K562 (cell line): ENCODE results near the gene COL5A1. TPM values are rescaled to one million over a fixed set of nuclear protein-coding genes. Genes with fewer than 3 reads are reported as not detected.

Experiments used
- ATAC-seq: fragments of 200-7000 bp; cut with Tn5 transposase; 3 replicates; pipeline ENCODE4 v1.9.1; 2020; ENCODE audit warnings: moderate library complexity
- BruUV-seq: library from RNA; stranded (reverse); fragments of 400-500 nt; replicated peaks from 2 replicates; lab custom pipeline; 2021; lab: Mats Ljungman, UMichigan
- CTCF ChIA-PET: fragments of 300-600 bp; formaldehyde crosslinking; extraction: SDS; loops from one replicate; lab custom pipeline; 2021; ENCODE audit warnings: low intra/inter-chr PET ratio; lab: Yijun Ruan, JAX
- POLR2A ChIA-PET: fragments of 300-600, 350-650 bp; sonication (Branson Sonifier 250); formaldehyde crosslinking; extraction: SDS; loops from one replicate; lab custom pipeline; 2021; ENCODE audit warnings: antibody characterized with exemption, inconsistent platforms; lab: Yijun Ruan, JAX
- DNase-seq, 4 experiments: peaks; one replicate each; pipeline versions ENCODE4 v3.0.0 to v3.0.0-alpha.2; 2011 to 2018; ENCODE audit warnings: low spot score in 3 of 4, mixed read lengths in 3 of 4; ENCODE audit errors: extremely low read depth in 1 of 4
- FAIRE-seq: peaks from 2 replicates; lab custom pipeline; 2011; peaks lifted over from hg19 to GRCh38; lab: Jason Lieb, UNC
- H2AFZ ChIP-seq: 2 replicates; pipeline ENCODE4 v1.6.0; 2011; ENCODE audit warnings: low read depth, low read length, control low read depth, inconsistent platforms
- H3K27ac ChIP-seq: fragments of 200-600 bp; 3 replicates; pipeline ENCODE4 v1.8.0; 2011; ENCODE audit warnings: low read depth, mild to moderate bottlenecking, control low read depth, inconsistent platforms, low read length, moderate library complexity, mixed read lengths; ENCODE audit errors: extremely low read depth
- H3K27me3 ChIP-seq, 2 experiments: fragments of 300-600 bp in 1 of 2; 2 replicates in 1 of 2; 3 replicates in 1 of 2; pipeline versions ENCODE4 v1.6.0 to v1.8.0; 2011; ENCODE audit warnings: inconsistent platforms in 2 of 2, low read length in 2 of 2, mild to moderate bottlenecking in 1 of 2, mixed read lengths in 1 of 2, moderate library complexity in 1 of 2; ENCODE audit not compliant: control insufficient read depth in 2 of 2, insufficient read depth in 2 of 2
- H3K36me3 ChIP-seq: fragments of 300-600 bp; 3 replicates; pipeline ENCODE4 v1.8.0; 2011; ENCODE audit warnings: mild to moderate bottlenecking, low read length, inconsistent platforms; ENCODE audit not compliant: control insufficient read depth, insufficient read depth
- H3K4me1 ChIP-seq, 2 experiments: fragments of 200-600 bp in 1 of 2; replicated peaks in 1 of 2; 2 replicates in 1 of 2; 3 replicates in 1 of 2; pipeline versions ENCODE4 v1.5.1 to v1.8.0; 2011; ENCODE audit warnings: inconsistent platforms in 2 of 2, low read length in 2 of 2, mild to moderate bottlenecking in 1 of 2, mixed read lengths in 1 of 2, moderate library complexity in 1 of 2; ENCODE audit not compliant: control insufficient read depth in 2 of 2, insufficient read depth in 2 of 2
- H3K4me2 ChIP-seq: 2 replicates; pipeline ENCODE4 v1.6.1; 2011; ENCODE audit warnings: low read length, control low read depth, inconsistent platforms, mixed read lengths; ENCODE audit not compliant: insufficient read depth
- H3K4me3 ChIP-seq: fragments of 200-600 bp; sonication (generic), shearing (Covaris generic); 2 replicates; pipeline ENCODE4 v1.5.1; 2016; ENCODE audit warnings: control low read depth, inconsistent platforms
- H3K79me2 ChIP-seq: fragments of 200-600 bp; 3 replicates; pipeline ENCODE4 v1.8.0; 2011; ENCODE audit warnings: low read length, inconsistent platforms; ENCODE audit not compliant: control insufficient read depth, insufficient read depth
- H3K9ac ChIP-seq, 2 experiments: 2 replicates each; pipeline versions ENCODE4 v1.6.0 to v1.6.1; 2011; ENCODE audit warnings: low read depth in 2 of 2, low read length in 2 of 2, control low read depth in 1 of 2, inconsistent platforms in 1 of 2, mild to moderate bottlenecking in 1 of 2, mixed read lengths in 1 of 2; ENCODE audit not compliant: insufficient read depth in 1 of 2
- H3K9me1 ChIP-seq: one replicate; pipeline ENCODE4 v1.6.0; 2011; ENCODE audit warnings: inconsistent platforms, mild to moderate bottlenecking, low read length, moderate library complexity; ENCODE audit not compliant: control insufficient read depth, insufficient read depth
- H3K9me3 ChIP-seq: replicated peaks from 2 replicates; pipeline ENCODE4 v1.5.1; 2011; ENCODE audit warnings: low read depth, low read length, inconsistent platforms; ENCODE audit not compliant: control insufficient read depth, insufficient read depth
- H4K20me1 ChIP-seq: replicated peaks from 2 replicates; pipeline ENCODE4 v1.6.1; 2011; ENCODE audit warnings: low read length, inconsistent platforms, mixed read lengths; ENCODE audit not compliant: control insufficient read depth, insufficient read depth
- NFE2L1 ChIP-seq: fragments of 450-650 bp; IDR thresholded peaks from 2 replicates; pipeline ENCODE4 v1.6.1; 2016; ENCODE audit warnings: missing genetic modification characterization, low read depth, mild to moderate bottlenecking, missing compliant biosample characterization, moderate library complexity, borderline replicate concordance
- SMAD2 ChIP-seq: fragments of 150-350 bp; IDR thresholded peaks from 2 replicates; pipeline ENCODE4 v1.6.1; 2014; ENCODE audit warnings: low read depth, mild to moderate bottlenecking, low read length
- SMC3 ChIP-seq: conservative IDR thresholded peaks from 2 replicates; pipeline ENCODE4 v1.6.1; 2011; ENCODE audit warnings: low read depth, low read length, improper control_type of control experiment; ENCODE audit not compliant: insufficient read depth
- U2AF1 ChIP-seq: fragments of 200-400 bp; formaldehyde crosslinking; optimal IDR thresholded peaks from 2 replicates; pipeline ENCODE3; 2017; ENCODE audit warnings: mild to moderate bottlenecking, low read depth, low read length, moderate library complexity
- ZNF324 ChIP-seq: fragments of 250-450 bp; sonication (Bioruptor Pico); IDR thresholded peaks from 2 replicates; pipeline ENCODE4 v1.4.0; 2020; ENCODE audit warnings: mild to moderate bottlenecking
- WGBS: fragments of 100-300 bp; shearing (Covaris generic); methylation state at CpG from one replicate; pipeline ENCODE4 v1.1.6; 2016; ENCODE audit warnings: low coverage, mixed read lengths; ENCODE audit not compliant: insufficient coverage; ENCODE audit errors: missing lambda C conversion rate; 5-methylcytosine and 5-hydroxymethylcytosine counted together
- in situ Hi-C: fragments of 300-500 bp; cut with MboI; formaldehyde crosslinking; loops from 4 replicates; pipeline ENCODE4 v1.15.0; 2018; ENCODE audit warnings: inconsistent platforms, mixed read lengths
- intact Hi-C: fragments of 100-400 bp; cut with micrococcal nuclease; formaldehyde crosslinking; loops from 2 replicates; pipeline ENCODE4 v1.14.2; 2022
- polyA plus RNA-seq, 8 experiments: library from polyadenylated mRNA; depleted of rRNA in 4 of 8; stranded (reverse) in 5 of 8; unstranded in 3 of 8; fragments of >200 nt; fragmentation: Nextera tagmentation in 2 of 8; fragmentation: Illumina TruSeq in 1 of 8; extraction: Ambion mirVana in 2 of 8; extraction: Trizol in 1 of 8; gene quantifications; 2 replicates each; pipeline versions ENCODE4 v1.2.1 to v1.2.3, GENCODE V29; 2011 to 2014; ENCODE audit warnings: inconsistent platforms in 1 of 8, missing spikeins in 1 of 8
- total RNA-seq, 7 experiments: library from RNA; depleted of rRNA in 6 of 7; stranded (reverse); fragments of >200 nt in 6 of 7; fragmentation: Illumina TruSeq in 2 of 7; extraction: Trizol in 2 of 7; gene quantifications; 2 replicates each; pipeline versions ENCODE4 v1.2.1 to v1.2.3, GENCODE V29; 2011 to 2021; ENCODE audit warnings: low replicate concordance in 1 of 7
- TF ChIP-seq, protein P1 (sequence below): sonication (generic); formaldehyde crosslinking; IDR thresholded peaks from 2 replicates; pipeline ENCODE4 v1.8.0; 2022; ENCODE audit warnings: mild to moderate bottlenecking, missing genetic modification reagents
- TF ChIP-seq, protein P2 (sequence below): fragments of 450-650 bp; IDR thresholded peaks from 2 replicates; pipeline ENCODE4 v1.6.1; 2016; ENCODE audit warnings: borderline replicate concordance
- TF ChIP-seq, protein P3 (sequence below): fragments of 450-650 bp; IDR thresholded peaks from 2 replicates; pipeline ENCODE4 v1.6.1; 2016; ENCODE audit warnings: mild to moderate bottlenecking

COL5A1 gene
- total and polyA plus RNA-seq, 9 of the 15 experiments (the other 6 are each of a cell fraction or from before 2014, with no cell fraction given) = under 0.01 to 0.13 (median 0.04) TPM; not detected in 6

DNA sequence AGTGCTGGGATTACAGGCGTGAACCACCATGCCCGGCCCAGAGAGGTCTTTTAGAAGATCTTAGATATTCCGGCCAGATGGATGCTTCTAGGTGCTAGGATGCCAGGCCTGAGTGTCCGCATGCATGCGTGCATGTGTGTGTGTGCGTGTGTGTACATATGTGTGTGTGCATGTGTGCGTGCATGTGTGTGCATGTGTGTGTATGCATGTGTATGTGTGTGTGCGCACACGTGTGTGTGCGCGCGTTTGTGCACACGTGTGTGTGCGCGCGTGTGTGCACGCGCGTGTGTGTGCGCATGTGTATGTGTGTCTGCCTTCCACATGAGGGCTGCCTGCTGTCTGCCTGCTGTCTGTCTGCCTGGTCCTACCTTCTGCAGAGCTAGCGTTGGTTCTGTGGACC lies 151.0 kb downstream of the COL5A1 start:
- no TSS peak for BruUV-seq
- H3K4me1 ChIP-seq = no peaks in the 10 kb centered on the region
- TF ChIP-seq U2AF1 (no peak), SMAD2 (no peak), ZNF324 (CRISPR knock-in tag) (no peak), NFE2L1 (no peak), SMC3 (no peak)
- TF ChIP-seq, protein P1, sequence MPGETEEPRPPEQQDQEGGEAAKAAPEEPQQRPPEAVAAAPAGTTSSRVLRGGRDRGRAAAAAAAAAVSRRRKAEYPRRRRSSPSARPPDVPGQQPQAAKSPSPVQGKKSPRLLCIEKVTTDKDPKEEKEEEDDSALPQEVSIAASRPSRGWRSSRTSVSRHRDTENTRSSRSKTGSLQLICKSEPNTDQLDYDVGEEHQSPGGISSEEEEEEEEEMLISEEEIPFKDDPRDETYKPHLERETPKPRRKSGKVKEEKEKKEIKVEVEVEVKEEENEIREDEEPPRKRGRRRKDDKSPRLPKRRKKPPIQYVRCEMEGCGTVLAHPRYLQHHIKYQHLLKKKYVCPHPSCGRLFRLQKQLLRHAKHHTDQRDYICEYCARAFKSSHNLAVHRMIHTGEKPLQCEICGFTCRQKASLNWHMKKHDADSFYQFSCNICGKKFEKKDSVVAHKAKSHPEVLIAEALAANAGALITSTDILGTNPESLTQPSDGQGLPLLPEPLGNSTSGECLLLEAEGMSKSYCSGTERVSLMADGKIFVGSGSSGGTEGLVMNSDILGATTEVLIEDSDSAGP (CRISPR knock-in tag) = no peak
- TF ChIP-seq, protein P2, sequence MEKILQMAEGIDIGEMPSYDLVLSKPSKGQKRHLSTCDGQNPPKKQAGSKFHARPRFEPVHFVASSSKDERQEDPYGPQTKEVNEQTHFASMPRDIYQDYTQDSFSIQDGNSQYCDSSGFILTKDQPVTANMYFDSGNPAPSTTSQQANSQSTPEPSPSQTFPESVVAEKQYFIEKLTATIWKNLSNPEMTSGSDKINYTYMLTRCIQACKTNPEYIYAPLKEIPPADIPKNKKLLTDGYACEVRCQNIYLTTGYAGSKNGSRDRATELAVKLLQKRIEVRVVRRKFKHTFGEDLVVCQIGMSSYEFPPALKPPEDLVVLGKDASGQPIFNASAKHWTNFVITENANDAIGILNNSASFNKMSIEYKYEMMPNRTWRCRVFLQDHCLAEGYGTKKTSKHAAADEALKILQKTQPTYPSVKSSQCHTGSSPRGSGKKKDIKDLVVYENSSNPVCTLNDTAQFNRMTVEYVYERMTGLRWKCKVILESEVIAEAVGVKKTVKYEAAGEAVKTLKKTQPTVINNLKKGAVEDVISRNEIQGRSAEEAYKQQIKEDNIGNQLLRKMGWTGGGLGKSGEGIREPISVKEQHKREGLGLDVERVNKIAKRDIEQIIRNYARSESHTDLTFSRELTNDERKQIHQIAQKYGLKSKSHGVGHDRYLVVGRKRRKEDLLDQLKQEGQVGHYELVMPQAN = no peak
- TF ChIP-seq, protein P3, sequence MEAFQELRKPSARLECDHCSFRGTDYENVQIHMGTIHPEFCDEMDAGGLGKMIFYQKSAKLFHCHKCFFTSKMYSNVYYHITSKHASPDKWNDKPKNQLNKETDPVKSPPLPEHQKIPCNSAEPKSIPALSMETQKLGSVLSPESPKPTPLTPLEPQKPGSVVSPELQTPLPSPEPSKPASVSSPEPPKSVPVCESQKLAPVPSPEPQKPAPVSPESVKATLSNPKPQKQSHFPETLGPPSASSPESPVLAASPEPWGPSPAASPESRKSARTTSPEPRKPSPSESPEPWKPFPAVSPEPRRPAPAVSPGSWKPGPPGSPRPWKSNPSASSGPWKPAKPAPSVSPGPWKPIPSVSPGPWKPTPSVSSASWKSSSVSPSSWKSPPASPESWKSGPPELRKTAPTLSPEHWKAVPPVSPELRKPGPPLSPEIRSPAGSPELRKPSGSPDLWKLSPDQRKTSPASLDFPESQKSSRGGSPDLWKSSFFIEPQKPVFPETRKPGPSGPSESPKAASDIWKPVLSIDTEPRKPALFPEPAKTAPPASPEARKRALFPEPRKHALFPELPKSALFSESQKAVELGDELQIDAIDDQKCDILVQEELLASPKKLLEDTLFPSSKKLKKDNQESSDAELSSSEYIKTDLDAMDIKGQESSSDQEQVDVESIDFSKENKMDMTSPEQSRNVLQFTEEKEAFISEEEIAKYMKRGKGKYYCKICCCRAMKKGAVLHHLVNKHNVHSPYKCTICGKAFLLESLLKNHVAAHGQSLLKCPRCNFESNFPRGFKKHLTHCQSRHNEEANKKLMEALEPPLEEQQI = no peak
- TF ChIP-seq, all 486 proteins: peak for 0
- no peaks in the 10 kb centered on the region for H3K79me2 ChIP-seq
- H4K20me1 ChIP-seq = no peaks in the 10 kb centered on the region
- no peak overlapping the region for H2AFZ ChIP-seq
- CTCF ChIA-PET = no interaction called here
- FAIRE-seq = no peak
- no peak for DNase-seq
- no peak overlapping the region for H3K4me2 ChIP-seq
- no peak overlapping the region for H3K9ac ChIP-seq
- no peaks in the 10 kb centered on the region for H3K36me3 ChIP-seq
- POLR2A ChIA-PET = interaction anchor here (0.7 kb wide), 1 partner anchor 582 kb away, joined by 3 read pairs; no protein-coding TSS in a partner anchor
- 2% methylated on average over 7 of the region's 21 CpGs for WGBS
- no peak overlapping the region for H3K4me3 ChIP-seq
- in situ Hi-C loops = no loop called here
- no peak overlapping the region for H3K27ac ChIP-seq
- H3K27me3 ChIP-seq = peaks cover 13 to 38% of the 10 kb centered on the region in 2 experiments
- no peak for ATAC-seq
- no peaks in the 10 kb centered on the region for H3K9me1 ChIP-seq
- intact Hi-C loops = no loop called here
- H3K9me3 ChIP-seq = no peaks in the 10 kb centered on the region
